HG02943 (cell line): ENCODE data around the gene ZNF844.
"Not testable (repeated sequence)": the region's sequence is repeated elsewhere in the genome, so short reads cannot be mapped to it uniquely, and the experiment has no call there.

Experiments used
- ATAC-seq: cut with Tn5 transposase; IDR thresholded peaks from one replicate; pipeline ENCODE4 v1.9.1; 2021; ENCODE audit warnings: mild to moderate bottlenecking, low read depth, moderate library complexity; ENCODE audit not compliant: unreplicated experiment

ZNF844 gene

GRCh38 chr19:12064590-12065538, at the start of gene ZNF844:
Gene ZNF844, plus strand, starts transcription at chr19:12064731. Its CDS starts 143 bp downstream, at chr19:12064874.
- ATAC-seq: no peak

GRCh38 chr19:12015015-12015752, 49.3 kb upstream of the ZNF844 start:
- no peak for ATAC-seq

- no peak for ATAC-seq
These were observed 48.8 kb upstream of the ZNF844 start for GRCh38 chr19:12015753-12016116.

GRCh38 chr19:12034198-12034597, 30.3 kb upstream of the ZNF844 start:
- ATAC-seq: no peak

- ATAC-seq: no peak
These were observed 29.9 kb upstream of the ZNF844 start for GRCh38 chr19:12034620-12035019.

GRCh38 chr19:12035220-12036172, 29.0 kb upstream of the ZNF844 start, which contains the start of gene ZNF433:
Gene ZNF433, minus strand, starts transcription at chr19:12035679. Its CDS starts 140 bp downstream, at chr19:12035539.
- ATAC-seq: no peak

- ATAC-seq: no peak
These were observed 21.6 kb upstream of the ZNF844 start for GRCh38 chr19:12042893-12043292.

GRCh38 chr19:12043752-12044422, 20.6 kb upstream of the ZNF844 start:
- ATAC-seq: no peak

- no peak for ATAC-seq
These were observed 16.7 kb upstream of the ZNF844 start for GRCh38 chr19:12047868-12048267.

- peak; percentile 24 for ATAC-seq
These were observed 12.4 kb upstream of the ZNF844 start for GRCh38 chr19:12052091-12052496.

- ATAC-seq: peak; percentile 79
These were observed 11.9 kb upstream of the ZNF844 start, which contains the start of gene ZNF878 for GRCh38 chr19:12052497-12053169. Gene ZNF878, minus strand, starts transcription at chr19:12052961. Its CDS starts 160 bp downstream, at chr19:12052801.

GRCh38 chr19:12055784-12056183, 8.7 kb upstream of the ZNF844 start:
- ATAC-seq: no peak

- no peak for ATAC-seq
These were observed 11.1 kb downstream of the ZNF844 start for GRCh38 chr19:12075538-12076139.

GRCh38 chr19:12076331-12076730, 11.8 kb downstream of the ZNF844 start:
- not testable (repeated sequence) for ATAC-seq

GRCh38 chr19:12077375-12077774, 12.8 kb downstream of the ZNF844 start:
- ATAC-seq: no peak

GRCh38 chr19:12083336-12083735, 18.8 kb downstream of the ZNF844 start:
- not testable (repeated sequence) for ATAC-seq

GRCh38 chr19:12085074-12085818, 20.7 kb downstream of the ZNF844 start:
- ATAC-seq: no peak

GRCh38 chr19:12090807-12091206, 26.3 kb downstream of the ZNF844 start:
- ATAC-seq: no peak
